GM23248 (cell line): Measurements from ENCODE around the gene STAC3. TPM values are rescaled to one million over a fixed set of nuclear protein-coding genes. Genes with fewer than 3 reads are reported as not detected.

Experiments
- DNase-seq: peaks from one replicate; pipeline ENCODE4 v3.0.0-alpha.2; 2015
- H2AFZ ChIP-seq: fragments of 200-600 bp; sonication (generic); 2 replicates; pipeline ENCODE4 v1.6.1; 2016; ENCODE audit warnings: antibody characterized with exemption
- H3F3A ChIP-seq: fragments of 200-600 bp; sonication (generic); 2 replicates; pipeline ENCODE4 v1.6.1; 2016; ENCODE audit warnings: mild to moderate bottlenecking, antibody characterized with exemption, mixed run types; ENCODE audit not compliant: insufficient read depth
- H3K27ac ChIP-seq: fragments of 200-600 bp; sonication (generic); 2 replicates; pipeline ENCODE4 v1.5.1; 2016; ENCODE audit warnings: mild to moderate bottlenecking
- H3K27me3 ChIP-seq: fragments of 200-600 bp; sonication (generic); replicated peaks from 2 replicates; pipeline ENCODE4 v1.6.1; 2016; ENCODE audit warnings: mild to moderate bottlenecking; ENCODE audit not compliant: insufficient read depth
- H3K36me3 ChIP-seq: fragments of 200-600 bp; sonication (generic); 2 replicates; pipeline ENCODE4 v1.6.1; 2016; ENCODE audit warnings: low read depth, mild to moderate bottlenecking
- H3K4me1 ChIP-seq: fragments of 200-600 bp; sonication (generic); 2 replicates; pipeline ENCODE4 v1.6.1; 2016; ENCODE audit warnings: mild to moderate bottlenecking; ENCODE audit not compliant: insufficient read depth
- H3K4me2 ChIP-seq: fragments of 200-600 bp; sonication (generic); one replicate; pipeline ENCODE4 v1.6.1; 2016; ENCODE audit warnings: mild to moderate bottlenecking; ENCODE audit not compliant: unreplicated experiment
- H3K4me3 ChIP-seq: fragments of 200-600 bp; sonication (generic); 2 replicates; pipeline ENCODE4 v1.5.1; 2016; ENCODE audit warnings: mild to moderate bottlenecking
- H3K79me2 ChIP-seq: fragments of 200-600 bp; sonication (generic); 2 replicates; pipeline ENCODE4 v1.6.1; 2016; ENCODE audit warnings: mild to moderate bottlenecking; ENCODE audit not compliant: insufficient read depth
- H3K9ac ChIP-seq: fragments of 200-600 bp; sonication (generic); 2 replicates; pipeline ENCODE4 v1.6.1; 2016; ENCODE audit warnings: mild to moderate bottlenecking
- H3K9me2 ChIP-seq: fragments of 200-600 bp; sonication (generic); 2 replicates; pipeline ENCODE4 v1.6.1; 2016; ENCODE audit warnings: mixed run types, mild to moderate bottlenecking, moderate library complexity; ENCODE audit not compliant: insufficient read depth
- H3K9me3 ChIP-seq: fragments of 200-600 bp; sonication (generic); one replicate; pipeline ENCODE4 v1.6.1; 2017; ENCODE audit warnings: low read depth
- H4K20me1 ChIP-seq: fragments of 200-600 bp; sonication (generic); 2 replicates; pipeline ENCODE4 v1.6.0; 2016; ENCODE audit not compliant: insufficient read depth
- EZH2 ChIP-seq: fragments of 200-600 bp; sonication (generic); IDR thresholded peaks from 2 replicates; pipeline ENCODE4 v1.6.1; 2018; ENCODE audit warnings: antibody characterized with exemption, mild to moderate bottlenecking; ENCODE audit not compliant: insufficient read depth, poor library complexity, severe bottlenecking
- EZH2phosphoT487 ChIP-seq: fragments of 200-600 bp; sonication (generic); IDR thresholded peaks from 2 replicates; pipeline ENCODE4 v1.6.1; 2018; ENCODE audit warnings: antibody characterized with exemption, moderate library complexity, mild to moderate bottlenecking, low read depth; ENCODE audit not compliant: insufficient read depth
- WGBS, 2 experiments: methylation state at CpG; one replicate each; pipeline ENCODE4 v1.1.6; 2015 to 2017; ENCODE audit warnings: low lambda C conversion rate in 2 of 2, low coverage in 1 of 2; ENCODE audit errors: missing lambda C conversion rate in 2 of 2; 5-methylcytosine and 5-hydroxymethylcytosine counted together
- in situ Hi-C: fragments of 300-500 bp; cut with MboI; formaldehyde crosslinking; loops from 2 replicates; pipeline ENCODE4 v1.15.0; 2020
- polyA plus RNA-seq: library from polyadenylated mRNA; unstranded; fragments of >200 nt; fragmentation: Nextera tagmentation; extraction: Ambion mirVana; gene quantifications from 2 replicates; pipeline ENCODE4 v1.2.1, GENCODE V29; 2016
- total RNA-seq: library from RNA; depleted of rRNA; stranded (reverse); fragments of >200 nt; shearing (Covaris generic); gene quantifications from 2 replicates; pipeline ENCODE4 v1.2.3, GENCODE V29; 2014

The STAC3 gene
- total and polyA plus RNA-seq, 2 experiments from 2014 or later: 0.32 to 0.35 TPM

DNA sequence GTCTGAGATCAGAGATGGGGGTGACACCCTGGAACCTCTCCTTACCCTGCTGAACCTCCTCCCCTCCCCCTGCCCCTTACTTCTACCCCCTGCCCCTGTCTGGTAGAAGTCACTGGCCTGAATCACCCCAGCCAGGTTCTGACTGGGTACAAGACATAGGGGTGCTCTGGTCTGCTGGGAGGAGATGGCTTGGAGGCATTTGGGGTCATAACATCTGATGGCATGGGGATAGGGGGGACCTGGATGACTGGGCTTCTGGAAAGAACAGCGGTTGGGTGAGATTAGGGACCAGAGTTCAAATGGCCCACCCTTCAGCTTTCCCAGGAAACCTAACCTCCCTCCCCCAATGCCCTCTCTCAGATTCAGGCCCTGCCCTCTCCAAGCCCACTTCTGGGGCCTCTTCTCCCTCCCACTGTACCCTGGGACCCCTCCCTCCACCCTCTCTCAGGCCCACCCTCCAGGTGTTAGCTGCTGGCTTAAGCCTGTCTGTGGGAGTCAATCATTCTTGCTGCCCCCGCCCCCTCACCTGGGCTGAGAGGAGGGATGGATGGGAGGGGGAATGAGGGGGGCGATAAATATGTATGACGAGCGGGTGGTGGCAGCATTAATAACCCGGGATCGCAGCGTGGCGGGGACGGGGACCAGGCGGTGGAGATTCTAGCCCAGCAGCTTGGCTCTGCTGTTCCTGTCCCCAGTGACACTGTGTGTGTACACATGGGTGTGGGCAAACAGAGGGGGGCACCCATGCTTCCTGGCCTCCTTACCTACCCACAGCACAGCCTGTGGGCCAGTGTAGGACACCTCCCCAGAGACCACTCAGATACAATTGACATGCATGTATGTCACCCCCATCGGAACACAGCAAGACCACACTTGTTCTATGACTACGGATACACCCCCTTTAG lies 28.4 kb downstream of the STAC3 start:
- peaks cover 5% of the 10 kb centered on the region; the same call in 1 of the 2 replicates for H3K4me1 ChIP-seq
- DNase-seq: no peak
- H3F3A ChIP-seq: peaks cover 7% of the 10 kb centered on the region; the same call in 1 of the 2 replicates
- no peaks in the 10 kb centered on the region for H3K9me2 ChIP-seq
- no peak overlapping the region for H3K9ac ChIP-seq
- H3K27me3 ChIP-seq: peaks cover 17% of the 10 kb centered on the region
- H4K20me1 ChIP-seq: no peaks in the 10 kb centered on the region
- no peak overlapping the region for H3K27ac ChIP-seq
- no peaks in the 10 kb centered on the region for H3K36me3 ChIP-seq
- WGBS, 2 experiments: 75 to 88% methylated on average over 7 to 13 of the region's 13 CpGs
- H3K9me3 ChIP-seq: no peaks in the 10 kb centered on the region
- no peaks in the 10 kb centered on the region for H3K79me2 ChIP-seq
- H2AFZ ChIP-seq: no peak overlapping the region
- H3K4me2 ChIP-seq: no peak overlapping the region
- in situ Hi-C loops: no loop called here
- no peak overlapping the region for H3K4me3 ChIP-seq
- TF ChIP-seq EZH2phosphoT487 (no peak), EZH2 (no peak)

DNA sequence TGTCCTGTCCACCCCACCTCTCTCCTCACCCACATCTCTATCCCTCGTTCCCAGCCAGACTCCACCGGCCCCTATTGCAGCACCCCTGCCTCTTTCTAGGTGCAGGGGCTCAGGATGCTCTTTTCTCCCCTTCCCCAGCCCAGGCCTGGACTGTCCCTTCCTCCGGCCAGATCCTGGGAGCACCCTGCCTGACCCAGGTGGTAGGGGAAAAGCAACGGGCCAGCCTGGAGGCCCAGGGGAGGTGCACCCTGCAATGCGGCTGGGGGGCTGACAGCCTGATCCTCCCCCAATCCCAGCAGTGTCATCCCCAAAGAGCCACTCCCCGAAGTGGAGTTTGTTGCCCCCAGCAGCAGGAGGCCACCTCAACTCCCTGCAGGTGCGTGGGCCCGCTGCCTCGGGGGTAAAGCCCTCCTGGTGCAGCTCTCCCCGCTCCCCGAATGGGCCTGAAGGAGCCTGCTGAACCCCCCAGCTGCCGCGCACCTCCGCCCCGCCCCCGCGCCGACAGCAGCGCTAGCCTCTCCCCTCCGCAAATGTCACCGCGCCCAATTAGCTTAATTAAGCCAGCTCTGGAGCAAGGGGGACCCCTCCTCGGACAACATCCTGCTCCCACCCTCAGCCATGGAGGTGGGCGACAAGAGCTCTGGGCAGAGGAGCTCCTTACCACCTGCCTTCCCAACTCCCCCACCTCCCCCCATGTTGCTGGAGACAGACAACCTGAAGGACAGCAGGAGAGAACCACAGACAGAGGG lies 29.6 kb downstream of the STAC3 start:
- DNase-seq: no peak
- TF ChIP-seq EZH2 (no peak), EZH2phosphoT487 (no peak)
- Histone ChIP-seq H3K79me2 (no peaks in the 10 kb centered on the region), H3K9ac (no peak overlapping the region), H2AFZ (no peak overlapping the region), H3K27me3 (peaks cover 17% of the 10 kb centered on the region), H3K9me3 (no peaks in the 10 kb centered on the region), H3F3A (peaks cover 7% of the 10 kb centered on the region; the same call in 1 of the 2 replicates), H3K9me2 (no peaks in the 10 kb centered on the region), H3K36me3 (no peaks in the 10 kb centered on the region), H3K27ac (no peak overlapping the region), H3K4me1 (peaks cover 5% of the 10 kb centered on the region; the same call in 1 of the 2 replicates), H3K4me2 (no peak overlapping the region), H3K4me3 (no peak overlapping the region), H4K20me1 (no peaks in the 10 kb centered on the region)
- 31 to 35% methylated on average over 16 to 24 of the region's 24 CpGs for WGBS, 2 experiments
- in situ Hi-C loops: no loop called here

DNA sequence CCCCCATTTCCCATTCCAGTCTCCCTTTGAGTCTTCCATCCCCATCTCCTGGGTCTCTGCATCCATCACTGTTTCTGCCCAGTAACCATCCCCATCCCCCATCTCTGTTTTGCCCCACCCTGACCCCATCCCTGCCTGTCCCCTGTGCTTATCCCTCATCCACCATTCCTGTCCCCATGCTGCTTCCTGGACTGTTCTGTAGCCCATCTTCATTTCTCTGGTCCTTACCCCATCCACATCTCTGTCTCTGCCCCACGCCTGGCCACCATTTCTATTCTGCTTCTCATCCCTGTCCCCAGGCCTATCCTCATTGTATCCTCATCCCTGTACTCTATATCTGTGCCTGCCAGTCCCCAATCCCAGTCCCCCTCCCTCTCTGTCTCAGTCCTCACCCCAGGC lies 30.2 kb downstream of the STAC3 start:
- 62 to 80% methylated on average over 1 of the region's 1 CpG for WGBS, 2 experiments
- peaks cover 17% of the 10 kb centered on the region for H3K27me3 ChIP-seq
- no peaks in the 10 kb centered on the region for H4K20me1 ChIP-seq
- no peaks in the 10 kb centered on the region for H3K9me2 ChIP-seq
- H3K4me1 ChIP-seq: peaks cover 5% of the 10 kb centered on the region; the same call in 1 of the 2 replicates
- H3K36me3 ChIP-seq: no peaks in the 10 kb centered on the region
- no peak overlapping the region for H3K9ac ChIP-seq
- TF ChIP-seq EZH2phosphoT487 (no peak), EZH2 (no peak)
- no peak overlapping the region for H3K27ac ChIP-seq
- H3K79me2 ChIP-seq: no peaks in the 10 kb centered on the region
- H3K9me3 ChIP-seq: no peaks in the 10 kb centered on the region
- no peak overlapping the region for H2AFZ ChIP-seq
- no peak for DNase-seq
- H3K4me2 ChIP-seq: no peak overlapping the region
- H3F3A ChIP-seq: peaks cover 9% of the 10 kb centered on the region; the same call in 1 of the 2 replicates
- H3K4me3 ChIP-seq: no peak overlapping the region
- in situ Hi-C loops: no loop called here

DNA sequence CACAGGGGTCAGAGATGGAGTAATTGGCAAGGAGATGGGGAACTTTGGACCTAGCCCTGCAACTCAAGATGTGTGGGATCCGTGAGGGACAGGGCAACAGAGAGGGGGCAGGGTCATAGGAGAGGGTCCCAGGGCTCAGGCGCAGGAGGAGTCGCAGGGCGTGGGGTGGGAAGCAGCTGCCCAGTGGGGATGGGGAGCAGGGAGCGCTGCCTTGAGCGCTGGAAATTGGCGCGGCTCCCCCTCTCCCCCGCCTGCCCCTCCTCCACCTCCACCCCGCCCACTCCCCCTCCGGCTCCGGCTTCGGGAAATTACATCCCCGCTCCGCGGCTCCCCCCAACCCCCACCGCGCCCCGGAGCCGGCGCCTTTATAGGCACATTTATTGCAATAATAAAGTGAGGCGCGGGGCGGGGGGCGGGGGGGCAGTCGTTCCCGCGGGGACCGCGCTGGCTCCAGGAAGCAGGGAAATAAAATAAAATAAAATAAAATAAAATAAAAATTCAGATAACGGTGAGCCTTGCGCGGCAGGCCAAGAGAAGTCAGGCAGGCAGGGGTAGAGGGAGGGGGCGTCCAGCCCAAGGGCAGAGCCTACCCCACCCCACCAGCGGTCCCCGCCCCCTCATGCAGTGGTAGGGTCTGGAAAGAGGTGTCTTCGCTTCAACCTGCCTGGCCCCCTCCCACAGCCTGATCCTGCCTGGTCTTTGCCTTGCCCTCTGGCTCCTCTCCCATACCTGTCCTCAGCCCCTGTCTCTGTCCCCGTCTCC lies 30.8 kb downstream of the STAC3 start:
- in situ Hi-C loops: no loop called here
- Histone ChIP-seq H4K20me1 (no peaks in the 10 kb centered on the region), H3K4me2 (no peak overlapping the region), H3K27me3 (peaks cover 17% of the 10 kb centered on the region), H3K4me3 (no peak overlapping the region), H3K4me1 (peaks cover 5% of the 10 kb centered on the region; the same call in 1 of the 2 replicates), H2AFZ (no peak overlapping the region), H3K36me3 (no peaks in the 10 kb centered on the region), H3F3A (peaks cover 15% of the 10 kb centered on the region), H3K9ac (no peak overlapping the region), H3K9me3 (no peaks in the 10 kb centered on the region), H3K9me2 (no peaks in the 10 kb centered on the region), H3K27ac (no peak overlapping the region), H3K79me2 (no peaks in the 10 kb centered on the region)
- TF ChIP-seq EZH2phosphoT487: no peak
- TF ChIP-seq EZH2: no peak
- no peak for DNase-seq
- 19 to 45% methylated on average over 10 to 38 of the region's 38 CpGs for WGBS, 2 experiments
